MM.1S (cell line): Measurements from ENCODE around the gene ACTR6.
"Not testable (repeated sequence)": the region's sequence is repeated elsewhere in the genome, so short reads cannot be mapped to it uniquely, and the experiment has no call there.

Experiments
- DNase-seq: peaks from one replicate; pipeline ENCODE4 v3.0.0-alpha.2; 2015
- H2AFZ ChIP-seq: fragments of 300-600 bp; sonication (generic); 2 replicates; pipeline ENCODE4 v1.6.0; 2016; ENCODE audit warnings: antibody characterized with exemption, low read length
- H3F3A ChIP-seq: fragments of 300-600 bp; sonication (generic); 2 replicates; pipeline ENCODE4 v1.6.1; 2016; ENCODE audit warnings: mild to moderate bottlenecking, antibody characterized with exemption, low read length, moderate library complexity, mixed read lengths; ENCODE audit not compliant: insufficient read depth
- H3K27ac ChIP-seq: fragments of 300-600 bp; sonication (generic); 2 replicates; pipeline ENCODE4 v1.5.1; 2016; ENCODE audit warnings: mild to moderate bottlenecking, low read length
- H3K27me3 ChIP-seq: fragments of 300-600 bp; sonication (generic); replicated peaks from 2 replicates; pipeline ENCODE4 v1.6.0; 2016; ENCODE audit warnings: low read length; ENCODE audit not compliant: insufficient read depth
- H3K36me3 ChIP-seq: fragments of 300-600 bp; sonication (generic); replicated peaks from 2 replicates; pipeline ENCODE4 v1.6.1; 2016; ENCODE audit warnings: mild to moderate bottlenecking, low read length, mixed read lengths; ENCODE audit not compliant: insufficient read depth
- H3K4me1 ChIP-seq: fragments of 300-600 bp; sonication (generic); 2 replicates; pipeline ENCODE4 v1.6.1; 2016; ENCODE audit warnings: low read length, mixed read lengths
- H3K4me2 ChIP-seq: fragments of 300-600 bp; sonication (generic); 2 replicates; pipeline ENCODE4 v1.6.0; 2016; ENCODE audit warnings: low read depth, low read length
- H3K4me3 ChIP-seq: fragments of 300-600 bp; sonication (generic); 2 replicates; pipeline ENCODE4 v1.5.1; 2016; ENCODE audit warnings: low read length, mixed read lengths
- H3K79me2 ChIP-seq: fragments of 300-600 bp; sonication (generic); 2 replicates; pipeline ENCODE4 v1.6.1; 2016; ENCODE audit warnings: mixed run types, low read length, mixed read lengths
- H3K9ac ChIP-seq: fragments of 300-600 bp; sonication (generic); 2 replicates; pipeline ENCODE4 v1.6.1; 2016; ENCODE audit warnings: low read length, mixed read lengths
- H3K9me2 ChIP-seq: fragments of 300-600 bp; sonication (generic); replicated peaks from 2 replicates; pipeline ENCODE4 v1.6.1; 2016; ENCODE audit warnings: mild to moderate bottlenecking, low read length, mixed read lengths; ENCODE audit not compliant: insufficient read depth
- H3K9me3 ChIP-seq: fragments of 300-600 bp; sonication (generic); replicated peaks from 2 replicates; pipeline ENCODE4 v1.6.1; 2016; ENCODE audit warnings: mild to moderate bottlenecking, low read length, mixed read lengths; ENCODE audit not compliant: insufficient read depth
- H4K20me1 ChIP-seq: fragments of 300-600 bp; sonication (generic); 2 replicates; pipeline ENCODE4 v1.6.1; 2016; ENCODE audit warnings: mild to moderate bottlenecking, low read length, moderate library complexity, mixed read lengths; ENCODE audit not compliant: insufficient read depth
- EZH2 ChIP-seq: fragments of 300-600 bp; sonication (generic); optimal IDR thresholded peaks from 2 replicates; pipeline ENCODE3; 2017; ENCODE audit warnings: low read depth, mild to moderate bottlenecking, antibody characterized with exemption, low read length, mixed read lengths
- EZH2phosphoT487 ChIP-seq: fragments of 300-600 bp; sonication (generic); IDR thresholded peaks from 2 replicates; pipeline ENCODE4 v1.6.1; 2018; ENCODE audit warnings: antibody characterized with exemption, low read length
- TF ChIP-seq, protein P1 (sequence below): fragments of 300-600 bp; sonication (generic); IDR thresholded peaks from 2 replicates; pipeline ENCODE4 v1.5.1; 2016; ENCODE audit warnings: antibody characterized with exemption, low read length, mixed read lengths

ACTR6 gene

GRCh38 chr12:100254876-100255275, 54.3 kb downstream of the ACTR6 start:
- H2AFZ ChIP-seq = no peak overlapping the region
- H3F3A ChIP-seq = no peaks in the 10 kb centered on the region
- H3K9me3 ChIP-seq = no peaks in the 10 kb centered on the region
- H3K27me3 ChIP-seq = no peaks in the 10 kb centered on the region
- no peaks in the 10 kb centered on the region for H3K79me2 ChIP-seq
- H3K27ac ChIP-seq = no peak overlapping the region
- no peak overlapping the region for H3K9ac ChIP-seq
- H3K4me2 ChIP-seq = no peak overlapping the region
- no peaks in the 10 kb centered on the region for H4K20me1 ChIP-seq
- H3K4me1 ChIP-seq = no peaks in the 10 kb centered on the region
- TF ChIP-seq, protein P1, sequence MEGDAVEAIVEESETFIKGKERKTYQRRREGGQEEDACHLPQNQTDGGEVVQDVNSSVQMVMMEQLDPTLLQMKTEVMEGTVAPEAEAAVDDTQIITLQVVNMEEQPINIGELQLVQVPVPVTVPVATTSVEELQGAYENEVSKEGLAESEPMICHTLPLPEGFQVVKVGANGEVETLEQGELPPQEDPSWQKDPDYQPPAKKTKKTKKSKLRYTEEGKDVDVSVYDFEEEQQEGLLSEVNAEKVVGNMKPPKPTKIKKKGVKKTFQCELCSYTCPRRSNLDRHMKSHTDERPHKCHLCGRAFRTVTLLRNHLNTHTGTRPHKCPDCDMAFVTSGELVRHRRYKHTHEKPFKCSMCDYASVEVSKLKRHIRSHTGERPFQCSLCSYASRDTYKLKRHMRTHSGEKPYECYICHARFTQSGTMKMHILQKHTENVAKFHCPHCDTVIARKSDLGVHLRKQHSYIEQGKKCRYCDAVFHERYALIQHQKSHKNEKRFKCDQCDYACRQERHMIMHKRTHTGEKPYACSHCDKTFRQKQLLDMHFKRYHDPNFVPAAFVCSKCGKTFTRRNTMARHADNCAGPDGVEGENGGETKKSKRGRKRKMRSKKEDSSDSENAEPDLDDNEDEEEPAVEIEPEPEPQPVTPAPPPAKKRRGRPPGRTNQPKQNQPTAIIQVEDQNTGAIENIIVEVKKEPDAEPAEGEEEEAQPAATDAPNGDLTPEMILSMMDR = no peak
- no peak for TF ChIP-seq EZH2
- no peak overlapping the region for H3K4me3 ChIP-seq
- no peaks in the 10 kb centered on the region for H3K9me2 ChIP-seq
- no peak for DNase-seq
- H3K36me3 ChIP-seq = no peaks in the 10 kb centered on the region

- Histone ChIP-seq H3K36me3 (no peaks in the 10 kb centered on the region), H3K9me2 (no peaks in the 10 kb centered on the region), H2AFZ (no peak overlapping the region), H3K79me2 (no peaks in the 10 kb centered on the region), H3K27me3 (no peaks in the 10 kb centered on the region), H3F3A (no peaks in the 10 kb centered on the region), H3K9me3 (no peaks in the 10 kb centered on the region), H3K4me1 (no peaks in the 10 kb centered on the region), H4K20me1 (no peaks in the 10 kb centered on the region), H3K4me2 (no peak overlapping the region), H3K4me3 (no peak overlapping the region), H3K27ac (no peak overlapping the region), H3K9ac (no peak overlapping the region)
- no peak for DNase-seq
- TF ChIP-seq EZH2phosphoT487 = no peak
- no peak for TF ChIP-seq EZH2
These were observed 57.5 kb downstream of the ACTR6 start for GRCh38 chr12:100258127-100258526.

- no peaks in the 10 kb centered on the region for H3K36me3 ChIP-seq
- H3K9me2 ChIP-seq = no peaks in the 10 kb centered on the region
- H3K27me3 ChIP-seq = no peaks in the 10 kb centered on the region
- no peak overlapping the region for H3K9ac ChIP-seq
- no peak overlapping the region for H3K4me2 ChIP-seq
- no peak overlapping the region for H3K4me3 ChIP-seq
- H3K79me2 ChIP-seq = peaks cover 9% of the 10 kb centered on the region
- no peaks in the 10 kb centered on the region for H4K20me1 ChIP-seq
- TF ChIP-seq, protein P1 = no peak
- TF ChIP-seq EZH2phosphoT487 = no peak
- no peak for TF ChIP-seq EZH2
- H3F3A ChIP-seq = peaks cover 10% of the 10 kb centered on the region; the same call in 1 of the 2 replicates
- H3K27ac ChIP-seq = no peak overlapping the region
- no peak for DNase-seq
- peaks cover 3% of the 10 kb centered on the region; the same call in 1 of the 2 replicates for H3K4me1 ChIP-seq
- H3K9me3 ChIP-seq = no peaks in the 10 kb centered on the region
- H2AFZ ChIP-seq = no peak overlapping the region
These were observed 62.5 kb downstream of the ACTR6 start for GRCh38 chr12:100263131-100263530.

DNA sequence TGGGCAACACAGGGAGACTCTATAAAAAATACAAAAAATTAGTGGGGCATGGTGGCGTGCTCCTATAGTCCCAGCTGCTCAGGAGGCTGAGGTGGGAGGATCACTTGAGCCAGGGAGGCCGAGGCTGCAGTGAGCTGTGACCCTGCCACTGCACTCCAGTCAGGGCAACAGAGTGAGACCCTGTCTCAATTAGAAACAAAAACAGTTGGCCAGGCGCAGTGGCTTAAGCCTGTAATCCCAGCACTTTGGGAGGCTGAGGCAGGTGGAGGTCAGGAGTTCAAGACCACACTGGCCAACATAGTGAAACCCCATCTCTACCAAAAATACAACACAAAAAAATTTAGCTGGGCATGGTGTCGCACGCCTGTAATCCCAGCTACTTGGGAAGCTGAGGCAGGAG, 64.5 kb downstream of the ACTR6 start:
- not testable (repeated sequence) for H3K4me3 ChIP-seq, H3K9ac ChIP-seq, H3K9me2 ChIP-seq, H2AFZ ChIP-seq, H3K4me2 ChIP-seq, H3K27me3 ChIP-seq, H4K20me1 ChIP-seq, DNase-seq, H3F3A ChIP-seq, H3K36me3 ChIP-seq, H3K9me3 ChIP-seq, H3K27ac ChIP-seq
- peaks cover 28% of the 10 kb centered on the region for H3K79me2 ChIP-seq
- H3K4me1 ChIP-seq = peaks cover 16% of the 10 kb centered on the region
